GM19099 (cell line): ENCODE results near the gene CARD19.

Source experiments
- POLR2A ChIP-seq: IDR thresholded peaks from 3 replicates; pipeline ENCODE4 v1.6.1; 2011; ENCODE audit warnings: low read depth; ENCODE audit not compliant: insufficient read length; ENCODE audit errors: extremely low read depth

The CARD19 gene

GRCh38 chr9:93127395-93127911, 31.4 kb downstream of the CARD19 start:
- no peak for TF ChIP-seq POLR2A

- TF ChIP-seq POLR2A, result no peak
Observed at GRCh38 chr9:93128011-93128714, 32.1 kb downstream of the CARD19 start.

- no peak for TF ChIP-seq POLR2A
Observed at GRCh38 chr9:93128715-93129224, 32.8 kb downstream of the CARD19 start.

GRCh38 chr9:93129286-93129685, 33.3 kb downstream of the CARD19 start:
- no peak for TF ChIP-seq POLR2A

GRCh38 chr9:93129691-93130500, 33.9 kb downstream of the CARD19 start:
- no peak for TF ChIP-seq POLR2A

GRCh38 chr9:93130861-93131481, 35.0 kb downstream of the CARD19 start:
- no peak for TF ChIP-seq POLR2A

- TF ChIP-seq POLR2A, result no peak
Observed at GRCh38 chr9:93131599-93132286, 35.7 kb downstream of the CARD19 start.

GRCh38 chr9:93132287-93132927, 36.4 kb downstream of the CARD19 start:
- no peak for TF ChIP-seq POLR2A

- no peak for TF ChIP-seq POLR2A
Observed at GRCh38 chr9:93132946-93133680, 37.1 kb downstream of the CARD19 start.

- no peak for TF ChIP-seq POLR2A
Observed at GRCh38 chr9:93133681-93134014, 37.6 kb downstream of the CARD19 start.

- peak; percentile 58 for TF ChIP-seq POLR2A
Observed at GRCh38 chr9:93134015-93134739, 38.2 kb downstream of the CARD19 start, which contains the start of gene NINJ1. TSS of gene NINJ1 (minus strand) at chr9:93134251. CDS start at chr9:93134217, 34 bp downstream.

GRCh38 chr9:93134740-93135444, 38.9 kb downstream of the CARD19 start:
- TF ChIP-seq POLR2A, result no peak
